ENCODE data around the gene DOCK9.

DNA sequence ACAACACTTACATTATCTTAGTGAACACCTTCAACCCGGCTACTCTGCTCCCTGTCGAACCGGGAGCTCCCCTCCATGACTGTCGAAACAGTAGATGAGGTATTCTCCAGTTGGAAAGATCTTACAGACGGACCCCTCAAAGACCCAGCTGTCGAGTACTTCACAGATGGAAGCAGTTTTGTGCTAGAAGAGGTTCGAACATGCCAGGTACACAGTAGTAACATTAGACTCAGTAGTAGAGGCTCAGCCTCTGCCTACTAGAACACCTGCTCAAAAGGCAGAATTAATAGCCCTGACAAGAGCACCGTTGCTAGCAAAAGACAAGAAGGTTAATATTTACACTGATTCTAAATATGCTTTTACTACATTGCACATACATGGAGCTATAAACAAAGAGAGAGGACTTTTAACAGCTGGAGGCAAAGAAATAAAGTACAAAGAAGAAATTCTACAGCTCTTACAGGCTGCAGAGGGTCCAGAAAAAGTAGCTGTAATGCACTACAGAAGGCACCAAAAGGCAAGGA is 211.8 kb downstream of the DOCK9 start:
- TF ChIP-seq, protein P1, sequence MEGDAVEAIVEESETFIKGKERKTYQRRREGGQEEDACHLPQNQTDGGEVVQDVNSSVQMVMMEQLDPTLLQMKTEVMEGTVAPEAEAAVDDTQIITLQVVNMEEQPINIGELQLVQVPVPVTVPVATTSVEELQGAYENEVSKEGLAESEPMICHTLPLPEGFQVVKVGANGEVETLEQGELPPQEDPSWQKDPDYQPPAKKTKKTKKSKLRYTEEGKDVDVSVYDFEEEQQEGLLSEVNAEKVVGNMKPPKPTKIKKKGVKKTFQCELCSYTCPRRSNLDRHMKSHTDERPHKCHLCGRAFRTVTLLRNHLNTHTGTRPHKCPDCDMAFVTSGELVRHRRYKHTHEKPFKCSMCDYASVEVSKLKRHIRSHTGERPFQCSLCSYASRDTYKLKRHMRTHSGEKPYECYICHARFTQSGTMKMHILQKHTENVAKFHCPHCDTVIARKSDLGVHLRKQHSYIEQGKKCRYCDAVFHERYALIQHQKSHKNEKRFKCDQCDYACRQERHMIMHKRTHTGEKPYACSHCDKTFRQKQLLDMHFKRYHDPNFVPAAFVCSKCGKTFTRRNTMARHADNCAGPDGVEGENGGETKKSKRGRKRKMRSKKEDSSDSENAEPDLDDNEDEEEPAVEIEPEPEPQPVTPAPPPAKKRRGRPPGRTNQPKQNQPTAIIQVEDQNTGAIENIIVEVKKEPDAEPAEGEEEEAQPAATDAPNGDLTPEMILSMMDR (conservative IDR thresholded peaks at IDR 0.05 in 1 of 2, IDR thresholded peaks at IDR 0.05 in 1 of 2; ENCODE audit: low read depth in 1 of 2, low read length in 2 of 2) = no peak
- no peak for TF ChIP-seq EZH2 (IDR thresholded peaks at IDR 0.05; ENCODE audit: low read length, missing control alignments)
